Glomerular visceral epithelial cell (primary cell): ENCODE results near the gene GRIK1.

Source experiments
- DNase-seq: peaks from one replicate; pipeline ENCODE4 v3.0.0-alpha.2; 2016; ENCODE audit errors: extremely low spot score

The GRIK1 gene

DNA sequence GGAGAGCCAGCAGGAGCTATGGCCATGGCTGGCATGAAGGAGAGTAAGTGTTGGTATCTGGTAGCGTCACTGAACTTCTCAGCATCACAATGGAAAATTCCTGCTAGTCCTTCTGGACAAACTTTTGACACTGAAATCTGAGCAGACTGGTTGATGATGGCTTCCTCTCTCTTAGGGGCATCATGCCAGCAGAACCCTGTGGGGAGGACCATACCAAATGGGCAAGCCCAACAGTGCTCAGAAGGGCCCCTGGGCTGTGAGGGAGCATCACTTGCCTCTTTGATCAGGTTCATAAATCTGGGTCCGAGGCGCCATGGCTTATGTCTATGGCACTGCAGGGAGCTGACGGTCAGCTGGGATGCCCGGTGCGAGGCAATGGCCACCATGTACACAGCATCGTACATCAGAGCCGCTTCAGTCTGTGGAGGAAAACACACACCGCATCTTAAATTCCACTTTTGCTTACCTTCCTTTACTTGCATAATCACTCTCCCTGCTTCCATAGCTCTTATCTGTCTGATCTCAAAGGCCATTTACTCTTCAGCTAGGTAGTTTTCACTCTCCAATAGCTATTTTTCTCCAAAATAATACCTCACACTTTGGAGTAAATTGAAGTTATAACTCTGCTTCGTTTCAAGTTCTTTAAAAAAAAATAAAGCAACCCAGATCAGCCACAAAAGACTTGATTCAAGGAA, 297.1 kb downstream of the GRIK1 start:
- DNase-seq = no peak

DNA sequence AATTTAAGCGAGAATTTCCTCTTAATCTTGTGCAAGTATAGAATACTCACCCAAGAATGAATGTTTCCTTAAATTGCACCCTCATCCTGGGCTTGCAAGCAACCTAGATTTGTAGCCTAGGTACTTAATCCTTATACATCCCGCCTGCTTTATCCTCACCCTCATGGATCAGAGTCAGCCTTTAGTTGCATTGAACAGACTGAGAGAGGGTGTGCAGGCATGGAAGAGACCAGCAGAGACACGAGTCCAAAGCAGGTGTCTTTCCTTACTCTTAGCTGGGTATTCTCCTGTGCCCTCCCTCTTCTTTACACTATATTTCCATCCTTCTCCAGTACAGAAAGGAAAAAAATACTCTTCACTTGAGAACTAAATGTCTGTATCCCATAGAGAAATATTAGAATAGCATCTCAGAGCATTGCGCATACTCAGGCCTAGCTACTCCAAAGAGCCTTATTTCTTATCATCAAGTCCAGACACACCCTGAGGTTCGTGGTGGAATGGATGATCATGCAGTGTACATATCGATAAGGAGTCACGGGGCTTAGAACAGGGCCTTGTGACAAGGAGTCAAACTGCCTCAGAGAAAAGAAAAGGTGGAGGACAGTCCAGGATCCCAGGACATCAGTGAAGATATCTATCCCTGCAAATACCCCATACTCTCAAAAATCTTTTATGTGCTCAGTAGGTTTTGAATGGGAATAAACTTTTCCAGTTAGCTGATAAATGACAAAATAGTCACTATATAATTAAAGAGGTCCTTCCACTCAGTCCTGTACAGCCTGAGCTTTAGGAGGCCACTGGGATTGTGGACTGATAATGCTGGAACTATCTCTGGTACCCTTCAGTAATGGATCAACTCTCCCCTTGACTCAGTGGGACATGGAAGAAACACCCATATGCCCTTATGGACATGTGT, 297.9 kb downstream of the GRIK1 start:
- DNase-seq = no peak

GRCh38 chr21:29641001-29641634, 298.7 kb downstream of the GRIK1 start:
- DNase-seq = no peak

DNA sequence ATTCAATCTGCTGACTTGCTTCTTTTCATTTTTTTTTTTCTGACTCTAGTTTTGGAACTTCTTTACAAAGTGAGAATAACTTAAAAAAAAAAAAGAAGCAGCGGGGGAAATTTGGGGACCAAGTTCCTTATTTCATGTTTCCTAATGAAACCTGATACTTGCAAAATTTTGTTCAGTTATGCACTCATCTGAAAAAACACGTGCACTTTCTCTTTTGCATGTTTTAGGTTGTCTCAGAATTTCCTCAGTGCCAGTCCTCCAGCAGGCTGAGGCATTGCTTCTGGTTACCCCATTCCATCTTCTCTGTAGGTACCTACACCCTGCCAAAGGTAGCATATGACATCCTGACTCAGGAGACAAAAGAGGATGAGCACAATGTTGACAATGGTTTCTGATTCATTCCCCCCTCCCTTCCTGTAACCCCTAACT, 299.7 kb downstream of the GRIK1 start:
- no peak for DNase-seq

DNA sequence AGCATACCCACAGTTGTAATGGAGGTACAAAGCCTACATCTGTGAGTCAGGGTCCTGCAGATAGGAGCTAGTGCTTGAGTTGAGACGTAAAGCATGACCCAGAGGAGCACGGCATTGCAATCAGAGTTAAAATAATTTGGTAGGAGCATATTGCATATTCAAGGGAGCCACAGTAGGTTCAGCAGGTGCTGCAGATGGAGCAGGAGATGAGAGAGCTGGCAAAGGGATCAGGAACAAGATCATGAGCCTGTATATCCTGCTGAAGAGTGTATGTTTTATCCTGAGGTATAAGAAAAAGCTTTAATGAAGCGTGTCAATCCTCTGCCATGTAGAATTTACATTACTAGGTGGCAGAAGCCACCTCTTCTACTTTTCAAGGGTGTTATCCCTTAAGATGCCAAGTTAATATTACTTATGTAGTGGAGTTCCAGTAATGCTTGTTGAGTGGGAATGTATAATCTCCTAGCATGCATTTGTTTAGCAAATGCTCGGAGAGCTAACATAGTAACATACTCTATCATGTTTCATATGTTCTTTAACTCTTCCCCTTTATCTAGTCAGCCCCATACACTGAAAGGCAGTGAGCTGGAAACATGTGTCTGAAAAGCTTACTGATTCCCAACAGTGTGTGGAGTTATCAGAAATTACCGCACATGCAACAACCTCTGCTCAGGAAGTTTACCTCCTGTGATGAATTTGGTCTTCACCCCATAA, 300.3 kb downstream of the GRIK1 start:
- no peak for DNase-seq

DNA sequence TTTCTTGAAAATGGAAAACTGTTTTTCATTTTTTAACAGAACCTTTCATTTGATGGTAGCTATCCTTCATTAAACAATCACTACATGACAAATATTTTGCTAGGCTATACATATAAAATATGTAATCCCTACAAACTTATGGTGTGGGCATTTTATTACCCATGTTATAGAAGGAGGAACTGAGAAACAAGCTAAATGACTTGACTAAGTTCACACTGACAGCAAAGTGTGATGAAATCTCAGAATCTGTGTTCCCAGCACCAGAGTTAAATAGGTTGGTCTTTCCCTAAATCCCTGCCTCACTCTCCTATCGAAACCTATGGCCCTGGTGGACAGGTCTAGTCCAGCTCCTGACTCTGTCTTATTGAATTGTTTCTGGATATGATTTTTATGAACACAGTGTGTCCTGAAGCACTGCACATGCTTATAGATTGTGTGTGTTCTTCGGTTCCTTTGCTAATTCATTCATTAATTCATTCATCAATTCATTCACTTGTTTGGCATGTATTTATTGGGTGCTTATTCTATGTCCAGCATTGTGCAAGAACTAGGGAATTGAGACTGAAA, 301.0 kb downstream of the GRIK1 start:
- DNase-seq = no peak

- no peak for DNase-seq
These were observed 301.7 kb downstream of the GRIK1 start for GRCh38 chr21:29638138-29638537.

- no peak for DNase-seq
These were observed 302.2 kb downstream of the GRIK1 start for GRCh38 chr21:29637553-29637952.

DNA sequence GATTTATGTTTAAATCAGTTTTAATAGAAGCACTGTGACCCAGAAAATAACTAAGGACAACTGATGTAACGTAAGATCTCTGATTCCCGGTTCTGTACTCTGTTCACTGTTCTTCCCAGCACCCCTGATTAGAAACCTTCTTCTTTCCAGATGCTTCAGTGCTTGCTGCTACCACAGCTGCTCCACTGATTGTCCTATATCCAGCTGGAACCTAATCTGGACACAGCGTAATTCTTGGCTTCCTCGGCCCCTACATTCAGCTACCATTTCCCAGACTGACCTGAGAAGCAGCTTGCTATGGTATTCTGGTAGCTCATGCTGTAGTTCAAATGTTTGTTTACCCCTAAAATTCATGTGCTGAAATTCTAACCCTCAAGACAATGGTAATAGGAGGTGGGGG, 302.7 kb downstream of the GRIK1 start:
- no peak for DNase-seq

- DNase-seq = no peak
These were observed 305.4 kb downstream of the GRIK1 start for GRCh38 chr21:29634418-29634817.

DNA sequence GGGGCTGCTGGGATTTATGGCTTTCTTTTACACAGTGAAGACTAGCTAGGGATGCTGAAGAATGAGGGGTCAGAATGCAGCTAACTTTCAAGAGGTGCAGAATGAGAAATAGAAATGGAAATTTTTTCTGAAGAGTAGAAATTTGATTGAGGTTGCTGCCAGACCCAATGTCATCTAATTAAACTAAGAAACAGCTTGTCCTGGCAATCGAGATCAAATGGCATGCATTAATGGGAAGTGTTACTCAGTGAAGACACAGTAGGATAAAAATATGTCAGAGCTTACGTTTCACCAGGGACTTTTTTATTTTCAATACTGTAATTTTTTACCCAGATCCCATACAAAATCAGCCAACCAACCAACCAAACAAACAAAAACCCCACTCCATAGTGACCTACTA, 306.0 kb downstream of the GRIK1 start:
- DNase-seq = no peak

- DNase-seq = no peak
These were observed 309.4 kb downstream of the GRIK1 start for GRCh38 chr21:29630441-29630840.

- no peak for DNase-seq
These were observed 311.9 kb downstream of the GRIK1 start for GRCh38 chr21:29627905-29628304.

GRCh38 chr21:29626801-29627470, 312.9 kb downstream of the GRIK1 start:
- DNase-seq = no peak

GRCh38 chr21:29625990-29626389, 313.8 kb downstream of the GRIK1 start:
- DNase-seq = no peak

- DNase-seq = no peak
These were observed 315.0 kb downstream of the GRIK1 start for GRCh38 chr21:29624776-29625175.

GRCh38 chr21:29621525-29621924, 318.3 kb downstream of the GRIK1 start:
- no peak for DNase-seq

DNA sequence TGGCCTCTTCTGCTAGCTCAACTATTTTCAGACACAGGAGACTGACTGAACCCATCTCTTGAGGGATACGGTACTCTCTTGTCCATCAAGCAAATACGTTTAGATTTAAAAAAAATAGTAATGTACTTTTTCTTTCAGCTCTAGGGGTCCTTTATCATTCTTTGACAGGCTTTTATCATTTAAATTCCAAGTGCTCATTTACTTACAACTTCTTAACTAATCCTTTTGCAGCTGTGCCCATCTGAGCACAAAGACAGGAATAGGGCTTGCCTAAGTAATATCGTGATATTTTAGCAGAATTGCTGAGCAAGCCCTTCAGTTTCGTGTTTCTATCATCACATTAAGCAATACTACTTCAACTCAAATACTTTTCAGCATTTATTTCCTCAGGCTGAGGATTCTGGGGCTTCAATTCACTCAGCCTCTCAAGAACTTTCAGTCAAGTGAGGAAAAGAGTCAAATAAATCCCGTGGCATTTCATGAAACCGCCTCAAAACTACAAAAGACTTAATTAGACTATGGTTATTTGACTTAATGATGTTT, 323.5 kb downstream of the GRIK1 start:
- DNase-seq = no peak

GRCh38 chr21:29613877-29614276, 325.9 kb downstream of the GRIK1 start:
- no peak for DNase-seq

DNA sequence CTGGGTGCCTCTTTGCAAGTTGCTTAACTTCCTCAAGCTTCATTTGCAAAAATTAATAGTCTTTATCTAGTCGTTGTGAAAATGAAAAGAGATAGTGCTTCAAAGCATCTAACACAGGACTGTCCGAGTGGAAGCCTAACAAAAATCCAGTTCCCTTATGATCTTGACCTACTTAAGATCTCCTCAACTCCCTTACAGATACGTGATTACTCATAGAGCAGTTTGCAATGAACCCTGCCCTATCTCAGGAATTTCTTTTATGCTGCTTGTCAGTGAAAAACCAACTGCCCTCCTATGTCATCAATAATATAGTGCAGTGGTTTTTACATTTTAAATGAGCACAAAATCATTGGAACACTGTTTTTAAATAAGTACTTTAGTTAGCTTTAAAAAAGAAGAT, 326.8 kb downstream of the GRIK1 start:
- no peak for DNase-seq
